HG03159 (cell line): Measurements from ENCODE around the gene KCP.

Source experiments
- ATAC-seq: cut with Tn5 transposase; IDR thresholded peaks from one replicate; pipeline ENCODE4 v1.9.1; 2021; ENCODE audit warnings: mild to moderate bottlenecking, moderate library complexity; ENCODE audit not compliant: unreplicated experiment

KCP gene

DNA sequence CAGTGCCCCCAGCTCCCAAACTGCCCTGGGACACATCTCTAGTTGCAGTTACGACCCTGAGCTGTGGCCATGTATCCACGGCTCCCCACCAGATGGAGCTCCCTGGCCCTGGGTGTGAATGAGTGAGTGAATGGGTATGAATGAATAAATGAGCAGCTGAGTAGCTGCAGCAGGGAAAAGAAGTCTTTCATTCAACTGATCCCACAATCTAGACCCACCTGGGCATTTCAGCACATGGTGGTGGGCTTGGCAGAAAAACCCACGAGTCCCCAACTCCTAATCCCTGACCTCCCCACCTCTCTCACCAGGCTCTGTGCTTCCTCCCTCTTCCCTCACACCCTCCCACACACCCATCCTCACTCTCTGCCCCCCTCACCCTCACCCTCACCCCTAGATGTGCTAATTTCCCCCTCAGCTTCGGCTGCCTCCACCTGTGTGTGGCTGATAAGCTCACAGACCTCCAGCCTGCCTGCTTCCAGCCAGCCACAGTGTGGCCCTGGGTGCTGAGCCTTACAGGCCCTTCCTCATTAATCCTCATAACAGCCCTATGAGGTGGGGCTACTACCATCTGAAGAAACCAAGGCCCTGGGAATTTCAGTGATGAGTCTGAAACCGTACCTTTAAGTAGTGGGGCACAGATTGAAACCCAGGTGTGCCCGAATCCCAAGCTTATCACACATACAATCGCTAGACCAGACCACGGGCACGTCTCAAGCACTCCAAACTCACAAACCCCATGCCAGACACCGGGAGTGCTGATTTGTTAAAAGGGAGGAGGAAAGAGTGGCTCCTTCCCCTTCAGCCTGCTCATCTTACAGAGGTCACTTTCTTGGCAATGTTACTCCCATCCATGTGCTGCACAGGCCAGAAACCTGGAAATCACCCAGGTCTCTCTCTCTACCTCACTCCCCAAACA lies 50.1 kb downstream of the KCP start:
- no peak for ATAC-seq

DNA sequence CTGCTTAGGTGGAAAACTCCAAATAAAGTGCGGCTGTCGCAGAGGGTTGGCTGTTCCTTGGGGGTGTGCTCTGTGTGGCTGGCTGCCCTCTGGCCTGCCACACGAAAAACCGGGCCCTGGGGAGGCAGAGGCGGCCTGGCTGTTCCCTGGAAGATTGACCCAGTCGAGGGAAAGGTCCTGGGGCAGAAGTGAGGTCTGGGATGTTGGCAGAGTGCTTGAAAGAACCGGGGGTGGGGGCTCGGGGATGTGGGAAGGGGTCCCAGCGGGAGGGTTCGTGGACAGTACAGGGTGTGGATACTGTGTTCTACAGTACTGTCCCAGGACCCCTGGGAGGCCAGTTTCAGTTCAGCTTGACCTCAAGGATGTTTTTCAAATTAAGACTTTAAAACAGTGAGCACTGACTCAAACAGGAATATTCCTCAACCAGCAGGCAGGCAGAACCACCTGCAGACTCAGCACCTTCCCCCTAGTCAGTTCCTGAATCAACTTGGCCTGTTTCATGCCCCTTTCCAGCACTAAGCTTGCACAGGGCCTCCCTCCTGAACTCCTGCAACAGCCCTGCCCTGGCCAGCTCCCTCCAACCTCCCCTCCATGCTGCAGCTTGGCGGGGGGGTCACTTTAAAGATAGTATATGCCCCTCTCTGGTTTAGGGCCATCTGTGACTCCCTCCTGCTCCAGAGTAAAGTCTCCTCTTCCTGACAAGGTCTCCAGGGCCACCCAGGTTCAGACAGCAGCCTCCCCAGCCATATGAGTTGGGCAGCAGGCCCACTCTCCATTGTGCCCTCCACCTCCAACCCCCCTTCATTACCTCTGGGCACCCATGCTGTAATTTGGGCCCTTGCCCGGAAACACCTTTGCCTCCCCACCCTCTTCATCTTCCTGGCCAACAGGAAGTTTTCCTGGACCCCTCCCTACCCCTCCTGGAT lies 51.0 kb downstream of the KCP start:
- ATAC-seq: no peak

DNA sequence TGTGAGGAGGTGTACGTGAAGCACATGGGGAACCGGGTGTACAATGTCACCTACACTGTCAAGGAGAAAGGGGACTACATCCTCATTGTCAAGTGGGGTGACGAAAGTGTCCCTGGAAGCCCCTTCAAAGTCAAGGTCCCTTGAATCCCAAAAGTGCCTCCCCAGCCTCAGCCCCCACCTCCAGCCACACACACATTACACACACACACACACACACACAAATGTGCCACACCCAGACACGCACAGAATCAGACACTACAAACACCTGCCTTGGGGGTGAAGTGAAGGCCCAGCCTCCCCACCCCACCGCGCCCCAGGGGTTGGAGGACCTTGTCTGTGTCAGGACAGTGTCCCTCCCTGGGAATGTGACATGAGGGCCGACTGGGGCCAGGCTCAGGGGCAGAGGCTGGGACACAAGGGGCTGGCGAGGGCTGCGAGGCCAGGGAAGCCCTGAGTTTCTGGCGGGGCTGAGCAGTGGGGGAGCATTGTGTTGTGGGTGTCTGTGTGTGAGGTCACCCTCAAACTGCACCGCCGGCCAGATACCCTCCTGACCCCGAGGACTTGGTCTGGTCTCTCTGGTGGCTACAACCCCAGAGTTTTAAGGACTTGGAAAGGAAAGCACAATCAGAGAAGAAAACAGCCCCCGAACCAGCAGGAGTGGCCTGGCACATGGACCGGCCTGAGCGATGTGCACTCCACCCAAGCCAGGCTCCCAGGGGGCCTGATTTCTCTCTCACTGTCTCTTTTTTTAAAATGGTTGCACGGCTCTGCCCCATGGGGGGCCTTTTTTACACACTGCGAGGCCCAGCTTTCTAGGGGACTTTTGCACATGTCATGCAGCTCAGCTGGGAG lies 51.9 kb downstream of the KCP start:
- ATAC-seq: no peak

DNA sequence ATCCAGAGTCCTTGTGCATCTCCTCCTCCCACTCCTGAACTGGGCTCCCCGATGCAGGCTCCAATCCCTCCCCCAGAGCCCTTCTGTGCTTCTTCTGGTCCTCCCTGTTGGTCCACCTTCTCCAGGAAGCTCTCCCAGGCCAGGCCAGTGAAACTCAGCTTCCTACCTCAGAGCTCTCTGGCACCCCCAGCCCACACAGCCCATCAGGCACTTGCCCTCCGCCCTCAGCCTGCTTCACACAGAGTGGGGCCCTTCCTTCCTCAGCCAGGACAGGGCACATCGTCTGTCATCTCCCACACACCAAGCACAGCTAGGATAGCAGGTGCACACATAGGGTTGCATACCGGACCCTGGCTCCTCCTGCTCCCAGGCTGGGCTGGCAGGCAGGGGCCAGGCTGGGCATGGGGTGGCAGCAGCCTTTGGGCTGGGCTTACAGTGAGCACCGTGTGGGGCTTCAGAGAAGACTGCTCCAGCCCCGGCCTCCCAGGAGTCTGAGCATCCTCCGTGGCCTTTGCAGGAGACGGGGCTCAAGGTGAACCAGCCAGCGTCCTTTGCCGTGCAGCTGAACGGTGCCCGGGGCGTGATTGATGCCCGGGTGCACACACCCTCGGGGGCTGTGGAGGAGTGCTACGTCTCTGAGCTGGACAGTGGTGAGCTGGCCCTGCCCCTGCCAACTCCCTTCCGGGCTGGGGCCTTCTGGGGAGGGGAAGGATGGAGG lies 54.3 kb downstream of the KCP start:
- ATAC-seq: no peak

DNA sequence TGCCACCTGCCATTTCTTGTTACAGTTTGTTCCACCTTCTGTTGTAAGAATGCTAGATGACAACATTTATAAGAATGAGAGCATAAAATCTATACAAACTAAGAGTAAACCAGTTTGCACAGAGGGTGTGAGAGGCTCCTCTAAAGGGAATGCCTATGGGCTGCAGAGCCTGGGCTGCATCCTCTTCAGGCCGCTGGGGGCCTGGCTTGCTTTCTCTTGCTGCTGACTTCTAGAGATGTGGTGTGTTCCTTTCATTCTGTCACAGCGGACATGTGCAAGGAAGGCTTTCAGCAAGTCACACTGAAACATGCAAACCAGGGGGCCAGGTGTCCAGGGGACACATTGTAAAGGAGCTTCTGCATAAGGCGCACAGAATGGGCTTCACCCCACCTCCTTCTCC lies 55.0 kb downstream of the KCP start:
- ATAC-seq: no peak

DNA sequence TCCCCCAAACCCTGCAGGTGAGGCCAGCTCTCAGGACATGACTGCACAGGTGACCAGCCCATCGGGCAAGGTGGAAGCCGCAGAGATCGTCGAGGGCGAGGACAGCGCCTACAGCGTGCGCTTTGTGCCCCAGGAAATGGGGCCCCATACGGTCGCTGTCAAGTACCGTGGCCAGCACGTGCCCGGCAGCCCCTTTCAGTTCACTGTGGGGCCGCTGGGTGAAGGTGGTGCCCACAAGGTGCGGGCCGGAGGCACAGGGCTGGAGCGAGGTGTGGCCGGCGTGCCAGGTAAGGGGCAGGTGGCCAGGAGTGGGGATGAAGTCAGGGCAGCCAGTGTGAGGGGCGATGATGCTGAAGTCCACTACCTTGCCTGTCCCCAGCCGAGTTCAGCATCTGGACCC lies 56.1 kb downstream of the KCP start:
- no peak for ATAC-seq

DNA sequence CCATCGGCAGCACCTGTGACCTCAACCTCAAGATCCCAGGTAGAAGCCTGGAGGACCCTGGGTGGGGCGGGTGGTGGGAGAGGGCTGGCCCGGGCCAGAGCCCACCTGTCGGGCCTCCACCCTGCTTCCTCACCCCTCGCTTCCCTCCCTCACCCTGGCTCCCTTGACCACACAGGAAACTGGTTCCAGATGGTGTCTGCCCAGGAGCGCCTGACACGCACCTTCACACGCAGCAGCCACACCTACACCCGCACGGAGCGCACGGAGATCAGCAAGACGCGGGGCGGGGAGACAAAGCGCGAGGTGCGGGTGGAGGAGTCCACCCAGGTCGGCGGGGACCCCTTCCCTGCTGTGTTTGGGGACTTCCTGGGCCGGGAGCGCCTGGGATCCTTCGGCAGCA lies 56.7 kb downstream of the KCP start:
- ATAC-seq: no peak

DNA sequence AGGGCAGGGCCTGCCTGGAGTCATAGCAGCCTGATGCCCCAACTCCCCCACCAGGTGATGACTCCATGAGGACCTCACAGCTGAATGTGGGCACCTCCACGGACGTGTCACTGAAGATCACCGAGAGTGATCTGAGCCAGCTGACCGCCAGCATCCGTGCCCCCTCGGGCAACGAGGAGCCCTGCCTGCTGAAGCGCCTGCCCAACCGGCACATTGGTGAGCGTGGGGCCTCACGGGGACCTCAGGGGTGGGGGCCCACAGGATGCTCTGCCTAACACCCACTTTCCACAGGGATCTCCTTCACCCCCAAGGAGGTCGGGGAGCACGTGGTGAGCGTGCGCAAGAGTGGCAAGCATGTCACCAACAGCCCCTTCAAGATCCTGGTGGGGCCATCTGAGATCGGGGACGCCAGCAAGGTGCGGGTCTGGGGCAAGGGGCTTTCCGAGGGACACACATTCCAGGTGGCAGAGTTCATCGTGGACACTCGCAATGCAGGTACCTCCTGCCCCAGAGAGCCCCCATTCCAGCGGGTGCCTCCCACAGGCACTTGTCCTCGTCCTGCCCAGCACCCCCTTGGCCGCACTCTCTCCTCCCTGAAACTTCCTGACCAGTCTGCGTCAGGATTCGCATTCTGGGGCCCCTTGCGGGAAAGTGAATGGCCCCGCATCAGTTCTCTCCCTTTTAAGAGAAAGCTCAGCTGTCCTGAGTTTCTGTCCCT lies 57.8 kb downstream of the KCP start:
- no peak for ATAC-seq

DNA sequence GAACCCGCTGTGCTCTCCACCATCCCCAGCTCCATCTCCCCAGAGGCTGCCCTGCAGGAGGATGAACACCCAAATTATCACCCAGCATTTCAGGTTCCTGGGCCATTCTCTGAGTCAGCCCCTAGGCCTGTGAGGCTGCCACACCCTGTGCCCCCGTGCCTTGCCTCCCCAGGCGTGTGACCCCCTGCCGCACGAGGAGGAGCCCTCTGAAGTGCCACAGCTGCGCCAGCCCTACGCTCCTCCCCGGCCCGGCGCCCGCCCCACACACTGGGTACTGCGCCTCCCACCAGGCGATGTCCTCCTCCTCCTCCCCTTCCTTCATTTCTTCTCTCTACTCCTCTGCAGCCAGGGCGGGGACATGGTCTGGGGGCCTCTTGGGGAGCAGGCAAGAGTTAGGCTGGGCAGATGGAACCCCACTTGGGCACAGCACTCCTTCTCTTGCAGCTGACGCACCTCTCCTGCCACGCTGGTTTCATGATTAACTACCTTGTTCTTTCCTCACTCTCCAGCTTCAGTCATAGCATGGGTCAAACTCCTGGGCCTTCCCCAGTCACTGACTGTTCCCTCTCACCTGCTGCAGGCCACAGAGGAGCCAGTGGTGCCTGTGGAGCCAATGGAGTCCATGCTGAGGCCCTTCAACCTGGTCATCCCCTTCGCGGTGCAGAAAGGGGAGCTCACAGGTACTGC lies 60.6 kb downstream of the KCP start:
- ATAC-seq: no peak

DNA sequence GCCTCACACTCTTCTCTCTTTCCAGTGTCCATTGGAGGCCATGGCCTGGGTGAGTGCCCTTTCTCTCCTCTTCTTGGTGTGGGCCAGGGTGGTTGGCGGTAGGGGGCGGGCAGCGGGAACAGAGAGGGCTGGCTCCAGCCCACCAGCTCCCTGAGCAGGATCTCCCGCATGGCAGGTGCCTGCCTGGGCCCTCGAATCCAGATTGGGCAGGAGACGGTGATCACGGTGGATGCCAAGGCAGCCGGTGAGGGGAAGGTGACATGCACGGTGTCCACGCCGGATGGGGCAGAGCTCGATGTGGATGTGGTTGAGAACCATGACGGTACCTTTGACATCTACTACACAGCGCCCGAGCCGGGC lies 61.4 kb downstream of the KCP start:
- no peak for ATAC-seq

DNA sequence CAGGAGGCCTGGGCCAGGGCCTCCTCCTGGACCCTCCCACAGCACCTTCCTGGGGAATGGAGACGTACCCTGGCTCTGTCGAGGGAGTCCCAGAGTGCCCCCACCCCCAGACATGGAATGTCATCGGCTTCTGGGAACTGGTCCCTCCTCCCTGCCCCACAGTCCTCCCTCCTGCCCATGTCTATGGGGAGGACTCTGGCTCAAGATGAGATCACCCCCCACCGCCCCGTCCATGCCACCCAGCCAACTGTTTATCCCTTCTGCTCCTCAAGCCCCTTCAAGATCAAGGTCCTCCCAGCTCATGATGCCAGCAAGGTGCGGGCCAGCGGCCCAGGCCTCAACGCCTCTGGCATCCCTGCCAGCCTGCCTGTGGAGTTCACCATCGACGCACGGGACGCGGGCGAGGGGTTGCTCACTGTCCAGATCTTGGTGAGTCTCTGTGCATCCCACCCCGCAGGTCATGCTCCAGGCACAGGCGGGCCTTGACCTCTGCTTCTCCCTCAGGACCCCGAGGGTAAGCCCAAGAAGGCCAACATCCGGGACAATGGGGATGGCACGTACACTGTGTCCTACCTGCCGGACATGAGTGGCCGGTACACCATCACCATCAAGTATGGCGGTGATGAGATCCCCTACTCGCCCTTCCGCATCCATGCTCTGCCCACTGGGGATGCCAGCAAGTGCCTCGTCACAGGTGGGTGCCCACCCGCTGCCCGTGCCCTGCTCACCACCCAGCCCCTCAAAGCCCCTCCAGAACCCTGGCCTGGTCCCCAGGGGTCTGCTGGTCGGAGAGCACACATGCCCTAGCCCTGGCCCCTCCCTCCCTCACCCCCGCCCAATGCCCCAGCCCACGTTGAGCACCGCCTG lies 62.0 kb downstream of the KCP start:
- ATAC-seq: no peak

DNA sequence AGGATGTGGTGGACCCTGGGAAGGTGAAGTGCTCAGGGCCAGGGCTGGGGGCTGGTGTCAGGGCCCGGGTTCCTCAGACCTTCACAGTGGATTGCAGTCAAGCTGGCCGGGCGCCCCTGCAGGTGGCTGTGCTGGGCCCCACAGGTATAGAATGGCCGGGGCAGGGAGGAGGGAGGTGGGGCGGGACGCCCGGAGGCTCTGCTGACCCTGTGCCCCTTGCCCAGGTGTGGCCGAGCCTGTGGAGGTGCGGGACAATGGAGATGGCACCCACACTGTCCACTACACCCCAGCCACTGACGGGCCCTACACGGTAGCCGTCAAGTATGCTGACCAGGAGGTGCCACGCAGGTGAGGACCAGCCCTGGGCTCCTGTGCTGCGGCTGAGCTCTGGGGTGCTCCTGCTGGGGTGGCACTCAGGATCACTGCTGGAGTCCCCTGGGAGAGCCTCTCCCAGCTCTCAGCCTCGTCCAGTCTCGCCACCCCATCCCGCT lies 62.7 kb downstream of the KCP start:
- no peak for ATAC-seq

DNA sequence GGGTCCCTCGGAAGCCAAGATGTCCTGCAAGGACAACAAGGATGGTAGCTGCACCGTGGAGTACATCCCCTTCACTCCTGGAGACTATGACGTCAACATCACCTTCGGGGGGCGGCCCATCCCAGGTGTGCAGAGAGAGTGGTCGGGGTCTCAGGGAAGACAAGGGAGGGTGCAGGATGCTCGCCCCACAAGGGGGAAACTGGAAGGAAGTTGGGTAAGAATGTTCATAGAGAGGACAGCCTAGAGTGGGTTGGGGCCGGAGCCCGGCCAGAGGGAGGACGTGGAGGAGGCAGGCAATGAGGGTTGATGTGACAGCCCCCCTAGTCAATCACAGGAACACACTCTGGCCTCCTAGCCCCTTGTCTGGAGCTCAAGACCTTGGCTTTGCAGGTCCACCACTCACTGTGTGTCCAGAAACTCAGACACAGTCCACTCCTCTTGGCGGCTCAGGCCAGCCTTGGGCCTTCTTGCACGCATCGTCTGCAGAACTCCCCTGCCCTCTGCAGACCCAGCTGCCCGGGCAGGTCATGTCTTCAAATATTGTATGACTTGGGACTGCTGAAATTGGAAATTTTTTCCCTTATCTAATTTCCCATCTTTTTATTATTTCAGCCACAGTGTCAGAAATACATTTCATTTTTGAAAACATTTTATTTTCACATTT lies 63.6 kb downstream of the KCP start:
- no peak for ATAC-seq

DNA sequence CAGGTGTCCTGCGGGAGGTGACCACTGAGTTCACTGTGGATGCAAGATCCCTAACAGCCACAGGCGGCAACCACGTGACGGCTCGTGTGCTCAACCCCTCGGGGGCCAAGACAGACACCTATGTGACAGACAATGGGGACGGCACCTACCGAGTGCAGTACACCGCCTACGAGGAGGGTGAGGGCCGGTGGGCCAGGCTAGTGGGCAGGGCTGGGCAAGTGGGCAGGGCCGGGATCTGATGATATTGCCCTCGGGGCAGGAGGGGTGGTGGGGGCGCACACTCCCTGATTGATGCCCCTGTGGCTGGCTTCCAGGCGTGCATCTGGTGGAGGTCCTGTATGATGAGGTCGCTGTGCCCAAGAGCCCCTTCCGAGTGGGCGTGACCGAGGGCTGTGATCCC lies 64.5 kb downstream of the KCP start:
- ATAC-seq: no peak

DNA sequence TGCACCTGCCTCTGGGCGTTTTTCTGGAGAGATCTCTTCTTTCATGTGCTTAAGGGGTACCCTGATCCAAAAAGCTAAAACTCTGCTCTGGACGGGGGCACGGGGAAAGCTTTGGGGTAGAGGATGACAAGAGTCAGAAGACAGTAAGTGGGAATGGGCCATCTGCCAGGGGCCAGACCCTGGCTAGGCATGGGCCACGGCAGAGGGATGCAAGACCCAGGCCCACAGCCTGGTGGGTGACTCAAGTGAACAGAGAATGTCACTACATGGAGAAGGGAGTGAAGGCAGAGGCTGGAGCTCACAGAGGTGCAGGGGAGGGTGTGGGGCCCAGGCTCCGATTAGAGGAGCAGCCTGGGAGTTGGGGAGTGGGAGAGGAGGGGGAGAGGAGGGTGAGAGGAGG lies 65.0 kb downstream of the KCP start:
- ATAC-seq: no peak

DNA sequence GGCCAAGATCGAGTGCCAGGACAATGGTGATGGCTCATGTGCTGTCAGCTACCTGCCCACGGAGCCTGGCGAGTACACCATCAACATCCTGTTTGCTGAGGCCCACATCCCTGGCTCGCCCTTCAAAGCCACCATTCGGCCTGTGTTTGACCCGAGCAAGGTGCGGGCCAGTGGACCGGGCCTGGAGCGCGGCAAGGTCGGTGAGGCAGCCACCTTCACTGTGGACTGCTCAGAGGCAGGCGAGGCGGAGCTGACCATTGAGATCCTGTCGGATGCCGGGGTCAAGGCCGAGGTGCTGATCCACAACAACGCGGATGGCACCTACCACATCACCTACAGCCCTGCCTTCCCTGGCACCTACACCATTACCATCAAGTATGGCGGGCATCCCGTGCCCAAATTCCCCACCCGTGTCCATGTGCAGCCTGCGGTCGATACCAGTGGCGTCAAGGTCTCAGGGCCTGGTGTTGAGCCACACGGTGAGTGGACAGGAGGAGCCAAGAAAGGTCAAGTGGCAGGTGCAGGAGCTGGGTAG lies 65.7 kb downstream of the KCP start:
- ATAC-seq: no peak

DNA sequence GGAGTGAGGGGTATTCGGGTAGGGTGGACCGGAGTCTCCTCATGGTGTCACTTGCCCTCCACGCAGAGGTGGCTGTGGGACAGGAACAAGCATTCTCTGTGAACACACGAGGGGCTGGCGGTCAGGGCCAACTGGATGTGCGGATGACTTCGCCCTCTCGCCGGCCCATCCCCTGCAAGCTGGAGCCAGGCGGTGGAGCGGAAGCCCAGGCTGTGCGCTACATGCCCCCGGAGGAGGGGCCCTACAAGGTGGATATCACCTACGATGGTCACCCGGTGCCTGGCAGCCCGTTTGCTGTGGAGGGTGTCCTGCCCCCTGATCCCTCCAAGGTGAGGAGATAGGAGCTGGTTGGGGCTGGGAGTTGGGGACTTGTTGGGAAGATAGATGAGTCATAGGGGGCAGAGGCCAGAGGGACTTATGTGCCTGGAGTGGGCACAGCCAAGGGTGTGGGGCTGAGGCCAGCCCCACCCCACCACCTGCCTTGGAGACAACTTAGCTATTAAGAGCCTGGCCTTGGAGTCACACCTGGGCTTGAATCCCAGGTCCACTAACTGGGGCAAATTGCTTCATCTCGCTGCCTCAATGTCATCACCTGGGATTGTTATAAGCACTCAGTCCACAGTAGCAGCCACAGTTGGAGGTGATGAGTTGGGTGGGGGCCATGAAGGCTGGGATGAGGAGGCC lies 66.4 kb downstream of the KCP start:
- no peak for ATAC-seq
